ENCODE measurements around the gene VAT1L.

The VAT1L gene

DNA sequence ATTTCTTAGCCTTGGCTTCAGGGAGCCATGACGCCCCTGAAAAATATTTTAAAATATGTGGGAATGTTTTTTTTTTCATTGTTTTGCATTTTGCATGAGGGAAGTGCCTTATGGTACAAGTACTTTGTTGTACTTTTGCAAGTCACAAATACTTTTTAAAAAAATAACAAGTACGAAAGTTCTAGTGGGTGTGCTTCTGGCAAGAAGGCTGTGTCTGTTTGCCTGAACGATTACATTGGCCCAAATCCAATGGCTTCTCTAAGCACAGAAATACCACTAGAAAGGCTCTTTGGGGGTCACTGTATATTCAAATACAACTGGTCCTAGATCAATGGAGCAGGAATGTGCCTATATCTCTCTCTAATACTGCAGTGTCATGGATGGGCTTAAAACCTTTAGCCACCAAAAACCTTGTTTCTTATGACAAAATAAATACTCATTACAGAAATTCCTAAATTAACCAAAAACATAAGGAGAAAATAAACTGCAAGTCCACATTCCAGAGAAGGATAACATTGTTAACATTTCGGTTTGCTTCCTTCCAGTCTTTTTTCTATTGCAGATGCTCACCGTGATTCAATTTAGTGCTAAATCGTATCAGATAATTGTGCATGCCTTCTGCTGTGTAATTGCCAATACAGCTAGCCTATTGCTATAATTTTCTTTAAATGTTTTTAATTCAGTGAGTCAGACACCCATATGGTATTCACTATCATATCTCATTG, 97.4 kb downstream of the VAT1L start:
- H3K4me1 ChIP-seq (ENCODE audit: control insufficient read depth, low read length): no peaks in the 10 kb centered on the region
- H3K27ac ChIP-seq (ENCODE audit: low read depth, low read length): no peak overlapping the region
- H3K9me3 ChIP-seq (ENCODE audit: control insufficient read depth, insufficient read depth, low read length): no peaks in the 10 kb centered on the region
- no peaks in the 10 kb centered on the region for H4K20me1 ChIP-seq (ENCODE audit: control insufficient read depth, insufficient read depth, low read depth, low read length)
- H3K36me3 ChIP-seq (ENCODE audit: control insufficient read depth, low read length): no peaks in the 10 kb centered on the region
- no peak overlapping the region for H3K4me3 ChIP-seq (ENCODE audit: low read length)
- TF ChIP-seq, protein P1, sequence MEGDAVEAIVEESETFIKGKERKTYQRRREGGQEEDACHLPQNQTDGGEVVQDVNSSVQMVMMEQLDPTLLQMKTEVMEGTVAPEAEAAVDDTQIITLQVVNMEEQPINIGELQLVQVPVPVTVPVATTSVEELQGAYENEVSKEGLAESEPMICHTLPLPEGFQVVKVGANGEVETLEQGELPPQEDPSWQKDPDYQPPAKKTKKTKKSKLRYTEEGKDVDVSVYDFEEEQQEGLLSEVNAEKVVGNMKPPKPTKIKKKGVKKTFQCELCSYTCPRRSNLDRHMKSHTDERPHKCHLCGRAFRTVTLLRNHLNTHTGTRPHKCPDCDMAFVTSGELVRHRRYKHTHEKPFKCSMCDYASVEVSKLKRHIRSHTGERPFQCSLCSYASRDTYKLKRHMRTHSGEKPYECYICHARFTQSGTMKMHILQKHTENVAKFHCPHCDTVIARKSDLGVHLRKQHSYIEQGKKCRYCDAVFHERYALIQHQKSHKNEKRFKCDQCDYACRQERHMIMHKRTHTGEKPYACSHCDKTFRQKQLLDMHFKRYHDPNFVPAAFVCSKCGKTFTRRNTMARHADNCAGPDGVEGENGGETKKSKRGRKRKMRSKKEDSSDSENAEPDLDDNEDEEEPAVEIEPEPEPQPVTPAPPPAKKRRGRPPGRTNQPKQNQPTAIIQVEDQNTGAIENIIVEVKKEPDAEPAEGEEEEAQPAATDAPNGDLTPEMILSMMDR (IDR thresholded peaks at IDR 0.05; ENCODE audit: low read depth, low read length, poor library complexity, severe bottlenecking): no peak
- TF ChIP-seq EZH2phosphoT487 (IDR thresholded peaks at IDR 0.05; ENCODE audit: borderline replicate concordance, low read length): no peak
- H3K27me3 ChIP-seq (ENCODE audit: control insufficient read depth, low read length): no peaks in the 10 kb centered on the region
- no peaks in the 10 kb centered on the region for H3F3A ChIP-seq (ENCODE audit: control insufficient read depth, insufficient read depth)
- H3K4me2 ChIP-seq (ENCODE audit: low read length): no peak overlapping the region
- H3K9me2 ChIP-seq (replicated peaks; ENCODE audit: control insufficient read depth, low read length): no peaks in the 10 kb centered on the region
- no peaks in the 10 kb centered on the region for H3K79me2 ChIP-seq (ENCODE audit: control insufficient read depth, low read length)

DNA sequence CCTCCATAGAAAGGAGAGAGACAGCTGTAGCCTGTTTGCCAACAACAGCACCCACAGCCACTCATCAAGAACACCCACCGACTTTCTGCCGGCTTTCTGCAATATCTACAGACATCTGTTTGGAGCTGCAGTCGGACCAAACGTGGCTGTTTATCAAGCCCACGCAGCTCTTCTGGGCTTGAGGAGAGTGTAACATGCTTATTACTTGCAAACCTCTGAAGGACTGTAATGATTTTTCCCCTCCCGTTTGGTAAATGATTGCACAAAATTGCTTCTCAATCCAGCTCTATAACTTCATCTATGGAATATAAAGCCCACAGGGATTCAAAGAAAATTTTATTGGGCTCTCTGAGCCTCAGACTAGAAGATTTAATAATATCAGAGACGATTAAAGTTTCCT, 100.5 kb downstream of the VAT1L start:
- Histone ChIP-seq H3K9me3 (ENCODE audit: control insufficient read depth, insufficient read depth, low read length) (no peaks in the 10 kb centered on the region), H3K4me1 (ENCODE audit: control insufficient read depth, low read length) (no peaks in the 10 kb centered on the region), H3K27me3 (ENCODE audit: control insufficient read depth, low read length) (no peaks in the 10 kb centered on the region), H3K9me2 (replicated peaks; ENCODE audit: control insufficient read depth, low read length) (no peaks in the 10 kb centered on the region), H3K79me2 (ENCODE audit: control insufficient read depth, low read length) (no peaks in the 10 kb centered on the region), H3K4me2 (ENCODE audit: low read length) (no peak overlapping the region), H3K36me3 (ENCODE audit: control insufficient read depth, low read length) (no peaks in the 10 kb centered on the region), H3K4me3 (ENCODE audit: low read length) (no peak overlapping the region), H4K20me1 (ENCODE audit: control insufficient read depth, insufficient read depth, low read depth, low read length) (no peaks in the 10 kb centered on the region), H3F3A (ENCODE audit: control insufficient read depth, insufficient read depth) (no peaks in the 10 kb centered on the region), H3K27ac (ENCODE audit: low read depth, low read length) (no peak overlapping the region)
- TF ChIP-seq EZH2phosphoT487 (IDR thresholded peaks at IDR 0.05; ENCODE audit: borderline replicate concordance, low read length): no peak
- TF ChIP-seq, protein P1 (IDR thresholded peaks at IDR 0.05; ENCODE audit: low read depth, low read length, poor library complexity, severe bottlenecking): no peak

DNA sequence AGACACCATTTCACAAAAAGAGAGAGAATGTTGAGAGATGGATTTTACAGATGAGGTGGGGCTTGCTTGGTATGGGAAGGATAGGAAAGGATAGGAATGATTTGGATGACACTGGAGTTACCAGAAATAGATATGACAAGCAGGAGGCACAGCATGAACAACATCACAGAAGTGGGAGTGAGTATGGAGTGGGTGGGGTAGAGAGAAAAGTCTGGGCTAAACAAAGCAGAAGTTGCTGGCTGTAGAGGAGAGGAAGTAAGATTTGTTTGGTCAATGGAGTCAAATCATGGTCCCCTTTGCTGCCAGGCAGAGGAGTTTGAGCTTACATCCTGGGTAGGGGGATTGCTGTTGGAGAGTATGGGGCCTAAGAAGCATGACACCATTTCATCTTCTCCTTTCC, 101.7 kb downstream of the VAT1L start:
- Histone ChIP-seq H4K20me1 (ENCODE audit: control insufficient read depth, insufficient read depth, low read depth, low read length) (no peaks in the 10 kb centered on the region), H3K9me2 (replicated peaks; ENCODE audit: control insufficient read depth, low read length) (no peaks in the 10 kb centered on the region), H3K4me1 (ENCODE audit: control insufficient read depth, low read length) (no peaks in the 10 kb centered on the region), H3K4me3 (ENCODE audit: low read length) (no peak overlapping the region), H3K36me3 (ENCODE audit: control insufficient read depth, low read length) (no peaks in the 10 kb centered on the region), H3F3A (ENCODE audit: control insufficient read depth, insufficient read depth) (no peaks in the 10 kb centered on the region), H3K4me2 (ENCODE audit: low read length) (no peak overlapping the region), H3K27ac (ENCODE audit: low read depth, low read length) (no peak overlapping the region), H3K79me2 (ENCODE audit: control insufficient read depth, low read length) (no peaks in the 10 kb centered on the region), H3K27me3 (ENCODE audit: control insufficient read depth, low read length) (no peaks in the 10 kb centered on the region), H3K9me3 (ENCODE audit: control insufficient read depth, insufficient read depth, low read length) (no peaks in the 10 kb centered on the region)
- TF ChIP-seq, protein P1 (IDR thresholded peaks at IDR 0.05; ENCODE audit: low read depth, low read length, poor library complexity, severe bottlenecking): no peak
- TF ChIP-seq EZH2phosphoT487 (IDR thresholded peaks at IDR 0.05; ENCODE audit: borderline replicate concordance, low read length): no peak
